CD4-positive, alpha-beta T cell treated with Interleukin-1 beta for 1 hour (primary cell): ENCODE measurements around the gene FRMPD3.
"Not testable (repeated sequence)": the region's sequence is repeated elsewhere in the genome, so short reads cannot be mapped to it uniquely, and the experiment has no call there.

Experiments
- DNase-seq, 2 donors: peaks; one replicate each; pipeline ENCODE4 v3.0.0-alpha.2; 2020 to 2022

FRMPD3 gene

GRCh38 chrX:107448998-107449835 is at the start of gene FRMPD3:
Gene FRMPD3 (plus strand): TSS chrX:107449652. CDS start chrX:107526589, 76,937 bp downstream.
- DNase-seq, result peak; percentile 8 to 15

- no peak for DNase-seq
These were observed 28.9 kb upstream of the FRMPD3 start for GRCh38 chrX:107420571-107420970.

- no peak for DNase-seq
These were observed 28.1 kb upstream of the FRMPD3 start for GRCh38 chrX:107421337-107421861.

- peak; percentile 13 to 35 for DNase-seq
These were observed 20.4 kb upstream of the FRMPD3 start for GRCh38 chrX:107429090-107429489.

GRCh38 chrX:107440187-107440586 is 9.3 kb upstream of the FRMPD3 start:
- no peak for DNase-seq

GRCh38 chrX:107440692-107441091 is 8.8 kb upstream of the FRMPD3 start:
- DNase-seq, result no peak

GRCh38 chrX:107442914-107443527 is 6.4 kb upstream of the FRMPD3 start:
- DNase-seq, result no peak

GRCh38 chrX:107445146-107445545 is 4.3 kb upstream of the FRMPD3 start:
- no peak for DNase-seq

GRCh38 chrX:107445631-107446030 is 3.8 kb upstream of the FRMPD3 start:
- DNase-seq, result no peak

- no peak for DNase-seq
These were observed 1.8 kb upstream of the FRMPD3 start for GRCh38 chrX:107447642-107448041.

- no peak for DNase-seq
These were observed 841 bp upstream of the FRMPD3 start for GRCh38 chrX:107448625-107448997.

- peak; percentile 41 to 48 for DNase-seq
These were observed 1.5 kb downstream of the FRMPD3 start for GRCh38 chrX:107450823-107451509.

- DNase-seq, result peak; percentile 13 to 24
These were observed 2.3 kb downstream of the FRMPD3 start for GRCh38 chrX:107451731-107452130.

GRCh38 chrX:107452581-107452980 is 3.1 kb downstream of the FRMPD3 start:
- DNase-seq, result no peak

- peak; percentile 14 to 21 for DNase-seq
These were observed 4.8 kb downstream of the FRMPD3 start for GRCh38 chrX:107454302-107454701.

GRCh38 chrX:107457289-107457688 is 7.8 kb downstream of the FRMPD3 start:
- no peak for DNase-seq

- DNase-seq, result no peak
These were observed 16.6 kb downstream of the FRMPD3 start for GRCh38 chrX:107465932-107466620.

- no peak for DNase-seq
These were observed 17.8 kb downstream of the FRMPD3 start for GRCh38 chrX:107467271-107467670.

GRCh38 chrX:107470198-107470597 is 20.7 kb downstream of the FRMPD3 start:
- no peak for DNase-seq

GRCh38 chrX:107470971-107471370 is 21.5 kb downstream of the FRMPD3 start:
- no peak for DNase-seq

- DNase-seq, result not testable (repeated sequence)
These were observed 22.0 kb downstream of the FRMPD3 start for GRCh38 chrX:107471420-107471819.

GRCh38 chrX:107477406-107477805 is 28.0 kb downstream of the FRMPD3 start:
- no peak for DNase-seq

- DNase-seq, result peak in 1 of 2 donors; percentile 10
These were observed 30.8 kb downstream of the FRMPD3 start for GRCh38 chrX:107480272-107480671.
